HG02571 (cell line): Measurements from ENCODE around the gene NECTIN1.

Experiments
- ATAC-seq: cut with Tn5 transposase; IDR thresholded peaks from one replicate; pipeline ENCODE4 v1.9.1; 2021; ENCODE audit warnings: mild to moderate bottlenecking, moderate library complexity; ENCODE audit not compliant: unreplicated experiment

The NECTIN1 gene

DNA sequence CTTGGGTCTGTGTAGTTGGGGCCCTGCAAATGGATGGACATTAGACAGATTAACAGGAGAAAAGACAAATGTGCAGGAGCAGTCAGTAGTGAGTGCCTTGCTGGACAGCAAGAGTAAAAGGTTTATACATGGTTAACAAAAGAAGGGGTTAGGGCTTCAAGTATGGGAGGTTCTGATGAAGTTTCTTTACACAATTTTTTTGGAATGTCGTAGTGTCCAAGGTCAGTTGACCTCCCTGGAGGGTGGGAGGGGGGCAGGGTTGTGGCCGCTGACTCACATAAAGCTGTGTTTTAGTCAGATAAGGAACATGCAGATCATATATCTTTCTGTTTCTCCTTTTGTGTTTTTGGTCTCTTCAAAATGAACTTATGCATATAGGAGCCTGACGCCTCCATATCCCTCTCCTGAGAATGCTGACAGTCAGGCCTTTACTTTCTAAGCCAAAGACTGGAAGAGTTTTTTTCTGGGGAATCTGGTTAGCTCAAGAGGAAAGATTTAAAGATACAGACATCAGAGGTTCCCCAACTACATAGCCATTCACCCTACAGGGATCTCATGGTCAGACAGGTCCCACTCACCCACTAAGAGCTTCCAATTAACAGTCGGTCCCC, 134.3 kb downstream of the NECTIN1 start:
- ATAC-seq = no peak

DNA sequence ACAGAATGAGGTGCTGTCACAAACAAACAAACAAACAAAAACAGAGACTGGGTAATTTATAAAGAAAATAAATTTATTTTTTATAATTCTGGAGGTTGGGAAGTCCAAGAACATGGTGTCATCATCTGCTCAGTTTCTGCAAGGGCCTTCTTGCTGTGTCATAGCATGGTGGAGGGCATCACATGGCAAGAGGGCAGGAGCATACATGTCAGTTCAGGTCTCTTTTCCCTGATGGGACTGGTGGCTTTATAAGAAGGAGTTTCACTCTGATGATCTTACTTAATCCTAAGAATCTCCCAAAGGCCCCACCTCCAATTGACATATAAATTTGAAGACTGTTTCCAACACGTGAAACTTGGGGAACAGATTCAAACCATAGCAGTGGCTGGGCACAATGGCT, 135.7 kb downstream of the NECTIN1 start:
- ATAC-seq = no peak

DNA sequence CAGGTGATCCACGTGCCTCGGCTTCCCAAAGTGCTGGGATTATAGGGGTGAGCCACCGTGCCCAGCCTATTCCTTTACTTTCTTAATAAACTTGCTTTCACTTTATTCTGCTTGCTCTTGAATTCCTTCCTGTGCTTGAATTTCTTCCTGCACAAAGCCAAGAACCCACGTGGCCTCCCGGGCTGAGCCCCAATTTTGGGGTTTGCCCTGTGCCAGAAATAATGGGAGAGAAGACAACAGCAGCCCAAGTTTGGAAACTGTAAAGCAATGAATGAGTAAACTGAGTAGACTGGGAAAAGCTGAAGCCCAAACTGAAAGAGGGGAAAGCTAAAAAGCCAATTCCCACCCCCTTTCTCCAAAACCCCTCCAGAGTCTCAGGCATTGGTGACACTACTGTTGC, 136.4 kb downstream of the NECTIN1 start:
- ATAC-seq = no peak

DNA sequence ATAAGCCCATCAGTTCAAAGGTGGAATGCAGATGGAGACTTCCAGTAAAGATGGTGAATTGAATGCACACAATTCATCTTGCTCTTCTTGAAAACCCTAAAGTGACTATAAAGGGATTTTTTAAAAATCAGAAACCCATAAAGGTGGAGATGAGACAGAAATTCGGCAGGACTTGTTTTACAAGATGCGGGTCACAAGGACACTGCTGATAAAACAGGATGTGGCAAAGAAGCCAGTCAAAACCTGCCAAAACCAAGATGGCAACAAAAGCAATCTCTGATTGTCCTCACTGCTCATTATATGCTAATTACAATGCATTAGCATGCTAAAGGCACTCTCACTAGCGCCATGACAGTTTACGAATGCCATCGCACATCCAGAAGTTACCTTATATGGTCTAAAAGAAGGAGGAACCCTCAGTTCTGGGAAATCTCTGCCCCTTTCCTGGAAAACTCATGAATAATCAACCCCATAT, 137.1 kb downstream of the NECTIN1 start:
- ATAC-seq = no peak

DNA sequence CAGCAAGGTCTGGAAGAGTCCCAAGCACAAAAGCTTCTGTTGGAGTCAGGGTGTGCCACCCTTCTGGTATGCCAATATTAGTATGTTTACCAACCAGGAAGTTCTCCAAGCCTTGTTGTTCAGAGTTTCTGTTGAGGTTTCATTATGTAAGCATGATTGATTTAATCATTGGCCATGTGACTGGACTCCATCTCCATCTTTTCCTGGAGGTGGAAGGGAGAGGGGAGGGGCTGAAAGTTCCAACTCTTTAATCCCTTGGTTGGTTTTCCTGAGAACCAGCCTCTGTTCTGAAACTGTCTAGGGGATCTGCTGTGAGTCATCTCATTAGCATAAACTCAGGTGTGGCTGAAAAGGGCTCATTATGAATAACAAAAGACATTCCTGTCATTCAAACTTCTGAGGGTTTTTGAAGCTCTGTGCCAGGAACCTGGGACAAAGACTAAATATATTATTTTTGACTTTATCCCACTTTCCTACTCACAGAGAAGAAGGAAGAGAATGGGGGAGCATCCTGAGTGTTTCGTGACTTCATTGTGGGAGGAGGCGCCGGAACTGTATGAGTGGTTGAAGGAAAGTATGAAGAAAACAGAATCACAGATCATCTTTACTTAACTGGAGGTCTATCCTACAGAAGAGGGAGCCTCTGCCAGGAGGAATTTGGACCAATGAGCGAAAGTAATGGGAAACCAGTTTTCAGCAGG, 138.2 kb downstream of the NECTIN1 start:
- ATAC-seq = no peak

DNA sequence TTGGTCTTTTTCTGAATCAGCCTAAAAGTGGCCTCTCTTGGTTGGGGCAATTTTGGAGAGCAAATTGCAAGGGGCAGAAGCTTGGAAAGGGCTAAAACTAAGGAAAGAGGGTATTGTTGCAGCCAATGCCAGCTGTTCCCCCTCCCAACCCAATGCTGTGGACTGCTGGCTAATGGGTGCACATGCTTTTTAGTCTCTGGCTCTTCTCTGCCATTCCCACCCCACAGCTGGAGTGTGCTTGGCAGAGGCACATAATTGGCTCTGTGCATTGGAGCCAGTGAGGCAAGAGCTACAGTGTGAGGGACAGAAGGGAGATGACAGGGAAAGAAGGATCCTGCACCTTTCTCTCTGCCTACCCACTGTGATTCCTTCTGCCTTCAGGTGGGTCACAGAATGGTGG, 140.0 kb downstream of the NECTIN1 start:
- no peak for ATAC-seq
